Breast epithelium (tissue), 3 donors: Measurements from ENCODE around the gene ALK.

Source experiments
- POLR2A ChIP-seq: fragments of 450-650 bp; IDR thresholded peaks from one replicate; pipeline ENCODE4 v1.6.1; 2016; ENCODE audit warnings: antibody characterized with exemption, mild to moderate bottlenecking, moderate library complexity
- TF ChIP-seq, protein P1 (sequence below), 3 donors: fragments of 450-650 bp; IDR thresholded peaks; one replicate each; pipeline ENCODE4 v1.5.1; 2016 to 2017; ENCODE audit warnings: antibody characterized with exemption in 3 of 3, mild to moderate bottlenecking in 3 of 3, moderate library complexity in 3 of 3

DNA sequence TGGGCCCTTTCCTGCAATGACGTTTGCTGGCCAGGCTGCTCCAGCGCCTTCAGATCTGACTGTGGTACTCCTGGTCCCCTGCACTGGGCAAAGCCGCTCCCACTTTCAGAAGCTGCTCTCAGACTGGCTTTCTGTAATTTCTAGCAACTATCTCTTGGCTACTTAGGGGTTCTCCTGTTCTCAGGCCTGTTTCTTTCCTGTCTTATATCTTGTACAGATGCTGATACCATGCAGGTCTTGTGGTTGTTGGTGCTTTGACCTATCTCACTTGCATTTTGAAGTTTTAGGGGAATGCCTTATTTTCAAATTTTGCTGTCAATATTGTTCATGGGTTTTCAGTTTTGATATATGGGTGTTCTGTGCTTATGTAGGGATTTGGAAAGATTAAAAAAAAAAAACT, 660.4 kb downstream of the ALK start:
- TF ChIP-seq, protein P1, sequence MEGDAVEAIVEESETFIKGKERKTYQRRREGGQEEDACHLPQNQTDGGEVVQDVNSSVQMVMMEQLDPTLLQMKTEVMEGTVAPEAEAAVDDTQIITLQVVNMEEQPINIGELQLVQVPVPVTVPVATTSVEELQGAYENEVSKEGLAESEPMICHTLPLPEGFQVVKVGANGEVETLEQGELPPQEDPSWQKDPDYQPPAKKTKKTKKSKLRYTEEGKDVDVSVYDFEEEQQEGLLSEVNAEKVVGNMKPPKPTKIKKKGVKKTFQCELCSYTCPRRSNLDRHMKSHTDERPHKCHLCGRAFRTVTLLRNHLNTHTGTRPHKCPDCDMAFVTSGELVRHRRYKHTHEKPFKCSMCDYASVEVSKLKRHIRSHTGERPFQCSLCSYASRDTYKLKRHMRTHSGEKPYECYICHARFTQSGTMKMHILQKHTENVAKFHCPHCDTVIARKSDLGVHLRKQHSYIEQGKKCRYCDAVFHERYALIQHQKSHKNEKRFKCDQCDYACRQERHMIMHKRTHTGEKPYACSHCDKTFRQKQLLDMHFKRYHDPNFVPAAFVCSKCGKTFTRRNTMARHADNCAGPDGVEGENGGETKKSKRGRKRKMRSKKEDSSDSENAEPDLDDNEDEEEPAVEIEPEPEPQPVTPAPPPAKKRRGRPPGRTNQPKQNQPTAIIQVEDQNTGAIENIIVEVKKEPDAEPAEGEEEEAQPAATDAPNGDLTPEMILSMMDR (IDR thresholded peaks at IDR 0.05), result no peak
- TF ChIP-seq POLR2A, result no peak
